Measurements from ENCODE around the gene RBM20. TPM values are rescaled to one million over a fixed set of nuclear protein-coding genes. Genes with fewer than 3 reads are reported as not detected.

Gene RBM20
- total and polyA plus RNA-seq, 2 of the 4 experiments (the other 2 are of a cell fraction), result under 0.01 to 0.15 TPM

DNA sequence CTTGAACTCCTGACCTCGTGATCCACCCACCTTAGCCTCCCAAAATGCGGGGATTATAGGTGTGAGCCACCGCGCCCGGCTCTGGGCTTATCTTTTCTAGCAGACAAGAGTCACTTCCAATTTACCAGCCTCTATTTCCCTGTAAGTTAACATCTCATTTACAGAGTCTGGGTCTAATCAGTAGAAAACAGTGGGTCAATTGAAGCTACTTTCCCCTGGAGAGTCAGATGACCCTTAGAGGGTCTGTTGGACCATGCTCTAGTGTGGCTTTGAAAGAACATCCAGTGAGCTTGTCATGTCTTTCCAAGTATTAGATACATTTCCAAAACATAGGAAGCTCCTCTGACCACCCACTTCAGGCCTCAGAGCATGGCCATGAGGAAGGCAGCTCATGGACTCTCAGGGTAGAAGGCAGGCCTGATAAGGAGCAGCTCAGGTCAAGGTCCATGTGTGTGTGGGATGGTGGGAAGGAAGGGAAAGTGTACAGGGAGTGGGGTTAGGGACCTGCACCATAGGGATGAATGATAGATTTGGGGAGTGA lies 27.6 kb upstream of the RBM20 start:
- Histone ChIP-seq H2AK9ac (replicated peaks; ENCODE audit: low read depth, low read length, poor library complexity) (no peak overlapping the region), H3K4me1 (ENCODE audit: control insufficient read depth, insufficient read depth, low read length) (peaks cover 6% of the 10 kb centered on the region), H3K18ac (ENCODE audit: low read depth, low read length) (no peak overlapping the region), H4K91ac (ENCODE audit: insufficient read depth, low read depth, low read length) (no peak overlapping the region), H4K8ac (ENCODE audit: low read depth in 2 of 2, low read length in 2 of 2) (no peak overlapping the region), H4K5ac (ENCODE audit: low read depth, low read length) (no peak overlapping the region), H3K4me2 (ENCODE audit: low read depth, low read length) (no peak overlapping the region), H3K56ac (ENCODE audit: extremely low read depth, insufficient read depth, low read length) (no peak overlapping the region), H3K79me1 (ENCODE audit: low read depth in 1 of 2, low read length in 2 of 2) (no peaks in the 10 kb centered on the region), H3K9me3 (ENCODE audit: control insufficient read depth, insufficient read depth, low read length) (no peaks in the 10 kb centered on the region), H2BK120ac (ENCODE audit: low read depth, low read length) (no peak overlapping the region), H3K4me3 (ENCODE audit: insufficient read depth, low read depth, low read length) (no peak overlapping the region), H2BK15ac (ENCODE audit: low read depth, low read length) (no peak overlapping the region), H3K4ac (ENCODE audit: low read depth, low read length) (no peak overlapping the region), H2BK5ac (ENCODE audit: low read depth, low read length, poor library complexity, severe bottlenecking) (no peak overlapping the region), H4K20me1 (ENCODE audit: insufficient read depth, low read length) (no peaks in the 10 kb centered on the region), H2AFZ (replicated peaks; ENCODE audit: low read length, poor library complexity) (no peak overlapping the region), H3K23ac (ENCODE audit: low read depth, low read length) (no peak overlapping the region), H3K9me1 (ENCODE audit: insufficient read depth, low read length) (no peaks in the 10 kb centered on the region), H3K27ac (ENCODE audit: insufficient read depth, low read length) (no peak overlapping the region), H3K9ac (ENCODE audit: low read depth, low read length) (no peak overlapping the region), H3K27me3 (ENCODE audit: control insufficient read depth, insufficient read depth, low read length) (peaks cover 12% of the 10 kb centered on the region), H3K14ac (replicated peaks; ENCODE audit: low read depth, low read length) (no peak overlapping the region), H3K36me3 (ENCODE audit: control insufficient read depth, insufficient read depth, low read length) (no peaks in the 10 kb centered on the region), H2BK20ac (ENCODE audit: low read depth, low read length) (no peak overlapping the region), H2AK5ac (ENCODE audit: low read depth, low read length) (peak overlapping the region; percentile 80)
- in situ Hi-C loops (cut with MboI; ENCODE audit: low sequenced_read_pairs), result loop anchor here (10.0 kb wide), 2 partner anchors 128 to 1518 kb away; no protein-coding TSS in a partner anchor
- TF ChIP-seq, protein P1, sequence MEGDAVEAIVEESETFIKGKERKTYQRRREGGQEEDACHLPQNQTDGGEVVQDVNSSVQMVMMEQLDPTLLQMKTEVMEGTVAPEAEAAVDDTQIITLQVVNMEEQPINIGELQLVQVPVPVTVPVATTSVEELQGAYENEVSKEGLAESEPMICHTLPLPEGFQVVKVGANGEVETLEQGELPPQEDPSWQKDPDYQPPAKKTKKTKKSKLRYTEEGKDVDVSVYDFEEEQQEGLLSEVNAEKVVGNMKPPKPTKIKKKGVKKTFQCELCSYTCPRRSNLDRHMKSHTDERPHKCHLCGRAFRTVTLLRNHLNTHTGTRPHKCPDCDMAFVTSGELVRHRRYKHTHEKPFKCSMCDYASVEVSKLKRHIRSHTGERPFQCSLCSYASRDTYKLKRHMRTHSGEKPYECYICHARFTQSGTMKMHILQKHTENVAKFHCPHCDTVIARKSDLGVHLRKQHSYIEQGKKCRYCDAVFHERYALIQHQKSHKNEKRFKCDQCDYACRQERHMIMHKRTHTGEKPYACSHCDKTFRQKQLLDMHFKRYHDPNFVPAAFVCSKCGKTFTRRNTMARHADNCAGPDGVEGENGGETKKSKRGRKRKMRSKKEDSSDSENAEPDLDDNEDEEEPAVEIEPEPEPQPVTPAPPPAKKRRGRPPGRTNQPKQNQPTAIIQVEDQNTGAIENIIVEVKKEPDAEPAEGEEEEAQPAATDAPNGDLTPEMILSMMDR (conservative IDR thresholded peaks at IDR 0.05; ENCODE audit: low read depth, low read length), result no peak
- TF ChIP-seq MAZ (IDR thresholded peaks at IDR 0.05; ENCODE audit: borderline replicate concordance, low read depth, low read length) (no peak), MAFK (IDR thresholded peaks at IDR 0.05; ENCODE audit: low read depth, low read length) (no peak), CEBPB (IDR thresholded peaks at IDR 0.05; ENCODE audit: low read depth, low read length) (no peak), CHD1 (IDR thresholded peaks at IDR 0.05; ENCODE audit: low read depth, low read length) (no peak), RCOR1 (IDR thresholded peaks at IDR 0.05; ENCODE audit: insufficient replicate concordance, low read length) (no peak)
- TF ChIP-seq, protein P2, sequence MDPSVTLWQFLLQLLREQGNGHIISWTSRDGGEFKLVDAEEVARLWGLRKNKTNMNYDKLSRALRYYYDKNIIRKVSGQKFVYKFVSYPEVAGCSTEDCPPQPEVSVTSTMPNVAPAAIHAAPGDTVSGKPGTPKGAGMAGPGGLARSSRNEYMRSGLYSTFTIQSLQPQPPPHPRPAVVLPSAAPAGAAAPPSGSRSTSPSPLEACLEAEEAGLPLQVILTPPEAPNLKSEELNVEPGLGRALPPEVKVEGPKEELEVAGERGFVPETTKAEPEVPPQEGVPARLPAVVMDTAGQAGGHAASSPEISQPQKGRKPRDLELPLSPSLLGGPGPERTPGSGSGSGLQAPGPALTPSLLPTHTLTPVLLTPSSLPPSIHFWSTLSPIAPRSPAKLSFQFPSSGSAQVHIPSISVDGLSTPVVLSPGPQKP (IDR thresholded peaks at IDR 0.05; ENCODE audit: borderline replicate concordance, low read depth, low read length), result no peak
- no TSS peak for BruUV-seq (replicated peaks)
- dilution Hi-C loops (cut with HindIII; ENCODE audit: low sequenced_read_pairs, unreplicated experiment), result no loop called here
- ChIA-PET POLR2A (ENCODE audit: unreplicated experiment) (no interaction called here), CTCF (interaction anchor here (0.6 to 1.6 kb wide), 2 partner anchors 51 to 55 kb away, joined by 3 to 6 read pairs; no protein-coding TSS in a partner anchor)
- DNase-seq (no peak), ATAC-seq (ENCODE audit: low read depth) (no peak)
- no CpG with 5 or more reads among the region's 5 CpGs for WGBS, 2 experiments (ENCODE audit: extremely low coverage in 2 of 2, insufficient read length in 1 of 2)
- intact Hi-C loops (cut with micrococcal nuclease), result no loop called here
